PC-9 (cell line): ENCODE results near the gene TIGD2.

ENCODE experiments used
- EZH2 ChIP-seq: fragments of 200-600 bp; sonication (generic); IDR thresholded peaks from 2 replicates; pipeline ENCODE4 v1.8.0; 2017; ENCODE audit warnings: antibody characterized with exemption, low read depth
- TF ChIP-seq, protein P1 (sequence below): fragments of 200-600 bp; sonication (generic); conservative IDR thresholded peaks from 2 replicates; pipeline ENCODE4 v1.6.1; 2017; ENCODE audit warnings: mixed run types, antibody characterized with exemption, mild to moderate bottlenecking, moderate library complexity

DNA sequence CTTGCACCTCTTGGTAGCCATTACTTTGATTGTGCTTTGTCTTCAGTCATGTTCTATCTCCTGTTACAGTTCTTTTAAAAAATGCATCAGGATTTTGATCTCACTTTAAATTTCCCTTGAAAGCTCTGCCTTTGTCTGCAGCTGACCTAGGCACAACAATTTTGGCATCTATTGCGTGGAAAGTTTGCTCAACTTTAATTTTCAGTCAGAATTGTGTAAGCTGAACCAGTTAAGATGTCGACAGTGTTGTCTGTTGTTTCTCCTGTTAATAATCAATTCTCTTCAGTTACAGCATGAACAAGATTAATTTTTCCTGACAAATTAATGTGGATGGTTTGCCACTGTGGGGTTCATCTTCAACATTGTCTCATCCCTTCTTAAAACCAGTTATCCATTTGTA lies 34.9 kb downstream of the TIGD2 start:
- TF ChIP-seq EZH2, result no peak
- TF ChIP-seq, protein P1, sequence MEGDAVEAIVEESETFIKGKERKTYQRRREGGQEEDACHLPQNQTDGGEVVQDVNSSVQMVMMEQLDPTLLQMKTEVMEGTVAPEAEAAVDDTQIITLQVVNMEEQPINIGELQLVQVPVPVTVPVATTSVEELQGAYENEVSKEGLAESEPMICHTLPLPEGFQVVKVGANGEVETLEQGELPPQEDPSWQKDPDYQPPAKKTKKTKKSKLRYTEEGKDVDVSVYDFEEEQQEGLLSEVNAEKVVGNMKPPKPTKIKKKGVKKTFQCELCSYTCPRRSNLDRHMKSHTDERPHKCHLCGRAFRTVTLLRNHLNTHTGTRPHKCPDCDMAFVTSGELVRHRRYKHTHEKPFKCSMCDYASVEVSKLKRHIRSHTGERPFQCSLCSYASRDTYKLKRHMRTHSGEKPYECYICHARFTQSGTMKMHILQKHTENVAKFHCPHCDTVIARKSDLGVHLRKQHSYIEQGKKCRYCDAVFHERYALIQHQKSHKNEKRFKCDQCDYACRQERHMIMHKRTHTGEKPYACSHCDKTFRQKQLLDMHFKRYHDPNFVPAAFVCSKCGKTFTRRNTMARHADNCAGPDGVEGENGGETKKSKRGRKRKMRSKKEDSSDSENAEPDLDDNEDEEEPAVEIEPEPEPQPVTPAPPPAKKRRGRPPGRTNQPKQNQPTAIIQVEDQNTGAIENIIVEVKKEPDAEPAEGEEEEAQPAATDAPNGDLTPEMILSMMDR, result no peak
